T1000 (cell line): Measurements from ENCODE around the gene ZBED4.
A peak's percentile ranks its signal among the peaks of the same experiment; 100 is the strongest.

ENCODE experiments used
- DNase-seq: peaks from one replicate; lab custom pipeline; 2025; ENCODE audit warnings: mixed read lengths; lab: John Stamatoyannopoulos, UW

Gene ZBED4

DNA sequence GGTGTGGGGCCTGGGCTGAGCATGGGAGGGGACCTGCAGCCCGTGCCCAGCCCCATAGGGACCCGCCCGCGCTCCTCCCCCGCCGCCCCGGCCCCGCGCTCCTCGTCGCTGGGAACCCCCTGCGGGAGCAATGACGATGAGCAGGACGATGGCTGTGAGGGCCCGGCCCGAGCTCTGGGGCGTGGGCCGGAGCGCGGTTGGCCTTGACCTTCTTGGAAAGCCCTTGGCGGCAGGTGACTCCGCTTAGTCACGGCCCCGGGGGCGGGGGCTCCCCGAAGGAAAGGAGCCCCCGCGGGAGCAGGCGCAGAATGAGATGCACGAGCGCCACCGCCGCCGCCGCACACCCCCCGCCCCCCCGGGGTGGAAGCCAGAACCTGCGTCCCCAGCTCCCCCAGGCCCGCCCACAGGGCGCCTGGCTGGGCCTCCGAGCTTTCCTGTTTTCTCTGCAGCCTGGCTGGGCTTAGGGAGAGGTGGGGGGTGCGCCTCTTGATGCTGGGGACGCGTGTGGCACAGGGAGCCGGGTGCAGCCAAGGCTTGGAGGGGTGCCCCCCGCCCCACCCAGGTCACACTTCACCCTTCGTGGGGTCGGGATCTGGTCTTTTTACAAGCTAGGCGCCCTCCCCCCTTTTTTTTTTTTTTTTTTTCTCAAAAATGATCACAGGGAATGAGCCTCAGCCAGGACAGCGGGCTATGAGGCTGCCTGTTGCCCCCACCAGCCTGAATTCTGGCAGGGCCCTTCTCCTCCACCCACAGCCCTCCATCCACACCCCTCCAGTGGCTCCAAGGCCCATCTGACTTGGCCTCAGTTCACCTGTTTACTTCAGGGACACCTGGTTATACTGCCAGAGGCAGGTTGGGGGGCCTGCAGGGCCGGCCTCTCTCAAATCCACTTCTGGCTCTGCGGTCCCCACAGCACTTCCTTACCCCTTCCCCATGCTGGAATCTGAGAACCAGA is 82.7 kb downstream of the ZBED4 start:
- peak; percentile 60 for DNase-seq

GRCh38 chr22:49936973-49937757 is 83.5 kb downstream of the ZBED4 start:
- DNase-seq, result no peak

DNA sequence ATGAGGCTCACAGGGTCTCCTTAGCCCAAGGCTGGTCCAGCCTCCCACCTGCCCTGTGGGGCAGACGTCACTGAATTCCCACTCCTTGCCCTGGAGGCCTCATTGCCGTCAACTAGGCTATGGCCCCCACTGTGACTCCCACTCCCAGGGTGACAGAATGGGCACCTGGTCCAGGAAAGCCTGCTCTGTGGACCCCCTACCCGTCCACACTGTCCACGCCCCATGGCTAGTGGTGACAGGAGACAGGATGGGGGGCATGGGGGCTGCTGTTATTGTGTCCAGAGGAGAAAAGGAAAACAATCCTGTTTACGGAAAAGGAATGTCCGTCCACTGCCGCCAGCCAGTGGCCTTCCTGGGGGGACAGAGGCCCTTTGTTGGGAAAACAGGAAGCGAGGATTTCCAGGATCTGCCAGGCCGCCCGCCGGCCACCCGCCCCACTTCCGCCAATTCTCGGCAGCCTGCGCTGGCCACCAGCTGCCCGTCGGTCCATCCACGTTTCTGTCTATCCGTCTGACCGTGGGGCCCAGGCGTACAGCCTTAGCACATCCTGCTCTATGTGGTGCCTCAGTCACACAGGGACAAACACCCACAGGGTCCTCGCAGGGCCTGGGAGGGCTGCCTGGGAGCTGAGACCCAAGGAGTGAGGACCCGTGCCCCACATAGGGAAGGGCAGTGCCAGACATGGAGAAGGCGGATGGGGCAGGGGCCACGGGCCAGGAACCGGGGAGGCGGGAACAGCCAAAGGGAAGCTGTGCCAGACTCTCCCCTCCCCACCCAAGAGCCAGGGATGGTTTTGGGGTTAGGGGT is 84.3 kb downstream of the ZBED4 start:
- DNase-seq, result no peak

- DNase-seq, result no peak
These were observed 85.0 kb downstream of the ZBED4 start for GRCh38 chr22:49938565-49939136.
